Measurements from ENCODE around the gene UCP2. TPM values are rescaled to one million over a fixed set of nuclear protein-coding genes. Genes with fewer than 3 reads are reported as not detected.

The UCP2 gene, protein sequence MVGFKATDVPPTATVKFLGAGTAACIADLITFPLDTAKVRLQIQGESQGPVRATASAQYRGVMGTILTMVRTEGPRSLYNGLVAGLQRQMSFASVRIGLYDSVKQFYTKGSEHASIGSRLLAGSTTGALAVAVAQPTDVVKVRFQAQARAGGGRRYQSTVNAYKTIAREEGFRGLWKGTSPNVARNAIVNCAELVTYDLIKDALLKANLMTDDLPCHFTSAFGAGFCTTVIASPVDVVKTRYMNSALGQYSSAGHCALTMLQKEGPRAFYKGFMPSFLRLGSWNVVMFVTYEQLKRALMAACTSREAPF
- 10 to 100 TPM; 23.8 to 38.8 (median 27.9) TPM for total RNA-seq
- 100 to 1,000 TPM in 1 of 3 donors, 10 to 100 TPM in 2; 37.2 to 117 (median 52.5) TPM for polyA plus RNA-seq

GRCh38 chr11:73982595-73982989, at the start of gene UCP2:
UCP2 (minus strand) TSS chr11:73982843; CDS start chr11:73978378, 4,465 bp downstream.
- intact Hi-C loops (cut with DNase I), result loop anchor here (2.0 to 5.0 kb wide), 2 partner anchors 36 to 190 kb away; partner anchors contain the start of genes C2CD3 and PPME1
- Histone ChIP-seq H3K9me3 (no peaks in the 10 kb centered on the region), H3K36me3 (peaks cover 0 to 9% (median 4%) of the 10 kb centered on the region in 4 donors), H3K4me3 (peak within 1 kb of the TSS; percentile 44 to 65 (median 57)), H3K4me1 (peaks cover 0 to 19% (median 14%) of the 10 kb centered on the region in 4 donors), H3K27me3 (no peaks in the 10 kb centered on the region), H3K27ac (peak within 1 kb of the TSS; percentile 82 to 95 (median 90))
- DNase-seq, result peak; percentile 92
- 1% methylated on average over 43 of the region's 43 CpGs for whole genome bisulfite sequencing, 2 donors
- TF ChIP-seq POLR2A (IDR thresholded peaks at IDR 0.05) (no peak), EP300 (IDR thresholded peaks at IDR 0.05) (no peak), POLR2AphosphoS5 (IDR thresholded peaks at IDR 0.05) (peak in 1 of 4 donors; percentile 74)
- TF ChIP-seq, protein P1, sequence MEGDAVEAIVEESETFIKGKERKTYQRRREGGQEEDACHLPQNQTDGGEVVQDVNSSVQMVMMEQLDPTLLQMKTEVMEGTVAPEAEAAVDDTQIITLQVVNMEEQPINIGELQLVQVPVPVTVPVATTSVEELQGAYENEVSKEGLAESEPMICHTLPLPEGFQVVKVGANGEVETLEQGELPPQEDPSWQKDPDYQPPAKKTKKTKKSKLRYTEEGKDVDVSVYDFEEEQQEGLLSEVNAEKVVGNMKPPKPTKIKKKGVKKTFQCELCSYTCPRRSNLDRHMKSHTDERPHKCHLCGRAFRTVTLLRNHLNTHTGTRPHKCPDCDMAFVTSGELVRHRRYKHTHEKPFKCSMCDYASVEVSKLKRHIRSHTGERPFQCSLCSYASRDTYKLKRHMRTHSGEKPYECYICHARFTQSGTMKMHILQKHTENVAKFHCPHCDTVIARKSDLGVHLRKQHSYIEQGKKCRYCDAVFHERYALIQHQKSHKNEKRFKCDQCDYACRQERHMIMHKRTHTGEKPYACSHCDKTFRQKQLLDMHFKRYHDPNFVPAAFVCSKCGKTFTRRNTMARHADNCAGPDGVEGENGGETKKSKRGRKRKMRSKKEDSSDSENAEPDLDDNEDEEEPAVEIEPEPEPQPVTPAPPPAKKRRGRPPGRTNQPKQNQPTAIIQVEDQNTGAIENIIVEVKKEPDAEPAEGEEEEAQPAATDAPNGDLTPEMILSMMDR (IDR thresholded peaks at IDR 0.05), result no peak

- Histone ChIP-seq H3K4me3 (no peak overlapping the region), H3K36me3 (peaks cover 4 to 50% (median 13%) of the 10 kb centered on the region in 4 donors), H3K27ac (no peak overlapping the region), H3K9me3 (no peaks in the 10 kb centered on the region), H3K27me3 (no peaks in the 10 kb centered on the region), H3K4me1 (peaks cover 0 to 5% (median 0%) of the 10 kb centered on the region in 4 donors)
- intact Hi-C loops (cut with DNase I), result no loop called here
- WGBS, 2 donors, result 88 to 91% methylated on average over 9 of the region's 9 CpGs
- DNase-seq, result no peak
- no peak for TF ChIP-seq EP300 (IDR thresholded peaks at IDR 0.05)
These were observed 48.4 kb upstream of the UCP2 start for GRCh38 chr11:74030723-74031676.

- Histone ChIP-seq H3K4me1 (peaks cover 0 to 5% (median 0%) of the 10 kb centered on the region in 4 donors), H3K27me3 (no peaks in the 10 kb centered on the region), H3K4me3 (no peak overlapping the region), H3K36me3 (peaks cover 0 to 2% (median 0%) of the 10 kb centered on the region in 4 donors), H3K27ac (no peak overlapping the region), H3K9me3 (no peaks in the 10 kb centered on the region)
- no peak for DNase-seq
- WGBS, 2 donors, result 90 to 93% methylated on average over 7 of the region's 7 CpGs
- TF ChIP-seq POLR2A (IDR thresholded peaks at IDR 0.05) (no peak), POLR2AphosphoS5 (IDR thresholded peaks at IDR 0.05) (no peak)
- TF ChIP-seq, protein P1 (IDR thresholded peaks at IDR 0.05), result no peak
- intact Hi-C loops (cut with DNase I), result no loop called here
These were observed 43.0 kb upstream of the UCP2 start for GRCh38 chr11:74025467-74026166.

GRCh38 chr11:74024261-74025029, 41.8 kb upstream of the UCP2 start:
- peaks cover 0 to 8% (median 4%) of the 10 kb centered on the region in 4 donors for H3K4me1 ChIP-seq
- H3K4me3 ChIP-seq, result no peak overlapping the region
- peak; percentile 86 for DNase-seq
- TF ChIP-seq, protein P1 (IDR thresholded peaks at IDR 0.05), result no peak
- no peak for TF ChIP-seq POLR2A (IDR thresholded peaks at IDR 0.05)
- no peak for TF ChIP-seq POLR2AphosphoS5 (IDR thresholded peaks at IDR 0.05)
- no peak for TF ChIP-seq EP300 (IDR thresholded peaks at IDR 0.05)
- 69 to 75% methylated on average over 2 of the region's 2 CpGs for WGBS, 2 donors
- no peaks in the 10 kb centered on the region for H3K27me3 ChIP-seq
- no peaks in the 10 kb centered on the region for H3K36me3 ChIP-seq
- H3K27ac ChIP-seq, result no peak overlapping the region
- intact Hi-C loops (cut with DNase I), result no loop called here
- H3K9me3 ChIP-seq, result no peaks in the 10 kb centered on the region
